ENCODE measurements around the gene RABL2B. TPM values are rescaled to one million over a fixed set of nuclear protein-coding genes. Genes with fewer than 3 reads are reported as not detected.

Gene RABL2B
- total and polyA plus RNA-seq, 2 experiments from 2014 or later, result 12.3 to 31.0 TPM

DNA sequence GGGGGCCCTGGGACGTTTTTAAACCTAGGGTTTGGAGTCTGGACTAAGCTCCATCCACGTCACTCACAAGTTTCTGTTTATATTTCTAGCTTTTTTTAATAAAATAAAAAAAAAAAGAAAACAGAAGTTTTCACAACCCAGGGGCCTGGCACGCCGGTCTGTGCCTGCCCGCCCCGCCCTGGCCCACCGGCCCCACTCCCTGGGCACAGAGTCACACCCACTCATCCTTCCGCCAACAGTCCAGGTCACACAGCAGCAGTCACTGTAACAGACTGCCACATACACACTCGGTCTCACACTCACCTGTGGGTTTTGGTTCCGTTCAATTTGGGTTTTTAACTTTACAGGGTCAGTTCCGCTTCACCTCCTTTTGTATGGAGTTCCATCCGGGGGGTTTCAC, 50.8 kb downstream of the RABL2B start:
- H4K20me1 ChIP-seq (ENCODE audit: insufficient read depth, poor library complexity, severe bottlenecking), result no peaks in the 10 kb centered on the region
- TF ChIP-seq EZH2phosphoT487 (IDR thresholded peaks at IDR 0.05; ENCODE audit: low read depth, severe bottlenecking, unreplicated experiment), result no peak
- no peak for TF ChIP-seq EZH2 (IDR thresholded peaks at IDR 0.05; ENCODE audit: borderline replicate concordance)
- TF ChIP-seq, protein P1, sequence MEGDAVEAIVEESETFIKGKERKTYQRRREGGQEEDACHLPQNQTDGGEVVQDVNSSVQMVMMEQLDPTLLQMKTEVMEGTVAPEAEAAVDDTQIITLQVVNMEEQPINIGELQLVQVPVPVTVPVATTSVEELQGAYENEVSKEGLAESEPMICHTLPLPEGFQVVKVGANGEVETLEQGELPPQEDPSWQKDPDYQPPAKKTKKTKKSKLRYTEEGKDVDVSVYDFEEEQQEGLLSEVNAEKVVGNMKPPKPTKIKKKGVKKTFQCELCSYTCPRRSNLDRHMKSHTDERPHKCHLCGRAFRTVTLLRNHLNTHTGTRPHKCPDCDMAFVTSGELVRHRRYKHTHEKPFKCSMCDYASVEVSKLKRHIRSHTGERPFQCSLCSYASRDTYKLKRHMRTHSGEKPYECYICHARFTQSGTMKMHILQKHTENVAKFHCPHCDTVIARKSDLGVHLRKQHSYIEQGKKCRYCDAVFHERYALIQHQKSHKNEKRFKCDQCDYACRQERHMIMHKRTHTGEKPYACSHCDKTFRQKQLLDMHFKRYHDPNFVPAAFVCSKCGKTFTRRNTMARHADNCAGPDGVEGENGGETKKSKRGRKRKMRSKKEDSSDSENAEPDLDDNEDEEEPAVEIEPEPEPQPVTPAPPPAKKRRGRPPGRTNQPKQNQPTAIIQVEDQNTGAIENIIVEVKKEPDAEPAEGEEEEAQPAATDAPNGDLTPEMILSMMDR (IDR thresholded peaks at IDR 0.05; ENCODE audit: poor library complexity), result no peak
- no peak overlapping the region for H3K27ac ChIP-seq
- no peaks in the 10 kb centered on the region for H3K36me3 ChIP-seq (replicated peaks; ENCODE audit: insufficient read depth, low read depth)
- no peak overlapping the region for H3K4me2 ChIP-seq
- H3K9me3 ChIP-seq (ENCODE audit: low read depth), result no peaks in the 10 kb centered on the region
- 89% methylated on average over 12 of the region's 12 CpGs for WGBS (ENCODE audit: low lambda C conversion rate, missing lambda C conversion rate)
- no peaks in the 10 kb centered on the region for H3K4me1 ChIP-seq (ENCODE audit: insufficient read depth)
- H2AFZ ChIP-seq, result no peak overlapping the region
- H3K27me3 ChIP-seq, result peaks cover under 1% of the 10 kb centered on the region
- H3K79me2 ChIP-seq, result no peaks in the 10 kb centered on the region
- H3K9me2 ChIP-seq (replicated peaks; ENCODE audit: insufficient read depth), result no peaks in the 10 kb centered on the region
- DNase-seq (ENCODE audit: low spot score), result no peak
- H3K4me3 ChIP-seq, result no peak overlapping the region

DNA sequence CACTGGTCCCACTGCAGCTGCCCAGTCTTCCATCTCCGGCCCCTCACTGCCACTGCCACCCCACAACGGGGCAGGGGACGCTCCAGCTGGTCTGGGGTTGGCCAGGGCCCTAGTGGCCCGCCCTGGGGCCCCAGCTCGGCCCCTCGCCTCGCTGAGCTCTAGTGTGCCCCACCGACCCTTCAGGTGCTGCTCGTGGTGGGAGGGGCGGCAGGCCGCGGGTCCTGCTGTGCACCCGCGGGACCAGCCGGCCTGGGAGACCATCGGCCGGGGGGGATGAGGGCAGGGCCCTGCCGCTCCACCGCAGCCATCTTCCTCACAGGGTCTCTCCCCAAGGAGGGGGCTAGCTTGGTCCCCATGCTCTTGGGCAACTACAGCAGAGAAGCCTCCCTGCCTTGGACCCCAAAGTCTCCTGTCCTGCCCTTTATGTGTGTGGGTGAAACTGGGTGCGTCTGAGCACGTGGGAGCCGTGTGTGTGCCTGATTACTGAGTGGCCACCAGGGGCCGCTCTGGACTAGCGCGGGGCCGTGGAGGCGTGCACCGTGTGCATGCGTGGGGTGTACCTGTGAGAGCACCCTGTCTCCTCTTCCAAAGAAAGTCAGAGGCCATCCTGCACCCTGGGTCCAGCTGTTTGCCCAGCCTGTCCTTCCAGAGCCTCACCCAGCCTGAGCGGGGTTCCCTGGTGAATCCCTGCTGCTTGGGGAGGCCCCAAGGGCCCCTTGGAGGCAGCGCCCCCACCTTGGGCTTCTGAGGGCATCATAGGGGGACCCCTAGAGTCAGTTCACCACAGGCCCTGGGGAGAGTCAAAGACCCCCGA, 51.4 kb downstream of the RABL2B start:
- peak; percentile 60 for DNase-seq (ENCODE audit: low spot score)
- Histone ChIP-seq H4K20me1 (ENCODE audit: insufficient read depth, poor library complexity, severe bottlenecking) (no peaks in the 10 kb centered on the region), H3K36me3 (replicated peaks; ENCODE audit: insufficient read depth, low read depth) (no peaks in the 10 kb centered on the region), H3K4me3 (no peak overlapping the region), H3K9me2 (replicated peaks; ENCODE audit: insufficient read depth) (no peaks in the 10 kb centered on the region), H3K4me1 (ENCODE audit: insufficient read depth) (no peaks in the 10 kb centered on the region), H3K9me3 (ENCODE audit: low read depth) (no peaks in the 10 kb centered on the region), H3K27ac (no peak overlapping the region), H3K79me2 (no peaks in the 10 kb centered on the region), H2AFZ (no peak overlapping the region), H3K27me3 (no peaks in the 10 kb centered on the region), H3K4me2 (no peak overlapping the region)
- 44% methylated on average over 31 of the region's 32 CpGs for WGBS (ENCODE audit: low lambda C conversion rate, missing lambda C conversion rate)
- no peak for TF ChIP-seq EZH2 (IDR thresholded peaks at IDR 0.05; ENCODE audit: borderline replicate concordance)
- TF ChIP-seq, protein P1 (IDR thresholded peaks at IDR 0.05; ENCODE audit: poor library complexity), result peak; percentile 67

DNA sequence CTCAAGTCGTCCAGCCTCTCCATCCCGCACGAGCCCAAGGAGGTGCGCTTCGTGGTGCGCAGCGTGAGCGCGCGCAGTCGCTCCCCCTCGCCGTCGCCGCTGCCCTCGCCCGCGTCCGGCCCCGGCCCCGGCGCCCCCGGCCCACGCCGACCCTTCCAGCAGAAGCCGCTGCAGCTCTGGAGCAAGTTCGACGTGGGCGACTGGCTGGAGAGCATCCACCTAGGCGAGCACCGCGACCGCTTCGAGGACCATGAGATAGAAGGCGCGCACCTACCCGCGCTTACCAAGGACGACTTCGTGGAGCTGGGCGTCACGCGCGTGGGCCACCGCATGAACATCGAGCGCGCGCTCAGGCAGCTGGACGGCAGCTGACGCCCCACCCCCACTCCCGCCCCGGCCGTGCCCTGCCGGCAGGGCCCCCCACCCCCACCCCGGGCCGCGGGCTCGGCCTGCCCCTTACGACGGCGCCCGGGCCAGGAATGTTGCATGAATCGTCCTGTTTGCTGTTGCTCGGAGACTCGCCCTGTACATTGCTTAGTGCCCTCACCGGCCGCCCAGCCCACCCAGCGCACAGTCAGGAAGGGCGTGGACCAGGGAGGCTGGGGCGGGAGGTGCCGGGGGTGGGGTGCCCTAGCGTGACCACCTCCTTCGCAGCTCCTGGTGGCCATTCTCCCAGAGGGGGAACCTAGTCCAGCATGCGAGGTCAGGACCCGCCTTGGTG, 52.3 kb downstream of the RABL2B start:
- Histone ChIP-seq H4K20me1 (ENCODE audit: insufficient read depth, poor library complexity, severe bottlenecking) (no peaks in the 10 kb centered on the region), H2AFZ (no peak overlapping the region), H3K4me1 (ENCODE audit: insufficient read depth) (no peaks in the 10 kb centered on the region), H3K4me3 (no peak overlapping the region), H3K27ac (no peak overlapping the region), H3K9me2 (replicated peaks; ENCODE audit: insufficient read depth) (no peaks in the 10 kb centered on the region), H3K79me2 (no peaks in the 10 kb centered on the region), H3K9me3 (ENCODE audit: low read depth) (no peaks in the 10 kb centered on the region), H3K4me2 (no peak overlapping the region), H3K27me3 (no peaks in the 10 kb centered on the region), H3K36me3 (replicated peaks; ENCODE audit: insufficient read depth, low read depth) (no peaks in the 10 kb centered on the region)
- 80% methylated on average over 5 of the region's 76 CpGs for WGBS (ENCODE audit: low lambda C conversion rate, missing lambda C conversion rate)
- DNase-seq (ENCODE audit: low spot score), result no peak
- TF ChIP-seq EZH2phosphoT487 (IDR thresholded peaks at IDR 0.05; ENCODE audit: low read depth, severe bottlenecking, unreplicated experiment) (no peak), EZH2 (IDR thresholded peaks at IDR 0.05; ENCODE audit: borderline replicate concordance) (no peak)
- TF ChIP-seq, protein P1 (IDR thresholded peaks at IDR 0.05; ENCODE audit: poor library complexity), result no peak
